ENCODE results near the gene PTPRN2. TPM values are rescaled to one million over a fixed set of nuclear protein-coding genes. Genes with fewer than 3 reads are reported as not detected.

The PTPRN2 gene
- total and polyA plus RNA-seq, 2 of the 13 experiments (the other 11 are each of a cell fraction or from before 2014, with no cell fraction given): 2.5 to 24.2 TPM

DNA sequence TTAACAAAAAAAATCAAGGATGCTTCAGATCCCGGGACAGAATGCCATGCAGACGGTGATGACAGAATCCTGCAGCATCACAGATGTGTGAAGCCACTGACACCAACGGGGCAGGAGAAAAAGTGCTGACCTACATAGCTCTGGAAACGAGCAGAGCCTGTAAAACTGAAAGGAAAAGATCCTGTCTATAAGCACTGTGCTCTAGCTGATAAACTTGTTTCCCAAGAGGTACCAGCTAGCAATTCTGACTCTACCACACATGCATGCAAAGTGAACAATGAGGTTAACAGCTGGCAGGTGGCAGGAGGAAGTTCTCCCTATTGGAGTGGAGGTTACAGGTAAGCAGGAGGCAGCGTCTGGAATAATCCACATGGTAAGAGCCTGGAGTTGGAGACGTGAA is 75.6 kb downstream of the PTPRN2 start:
- no peak overlapping the region for H2AFZ ChIP-seq (ENCODE audit: low read length)
- H3K9me3 ChIP-seq (ENCODE audit: low read length): no peaks in the 10 kb centered on the region
- H3K9ac ChIP-seq (ENCODE audit: insufficient read depth, low read depth, low read length): no peak overlapping the region
- peaks cover 3% of the 10 kb centered on the region for H3K79me2 ChIP-seq (ENCODE audit: insufficient read depth, low read length)
- in situ Hi-C loops (cut with HindIII; ENCODE audit: extremely low pct_ligation_motif_present, low pct_unique_long_range_greater_than_20kb): no loop called here
- TF ChIP-seq ZNF484 (CRISPR knock-in tag; IDR thresholded peaks at IDR 0.05; ENCODE audit: borderline replicate concordance, low read depth) (no peak), ZNF615 (CRISPR knock-in tag; IDR thresholded peaks at IDR 0.05; ENCODE audit: borderline replicate concordance) (peak; percentile 100)
- BruUV-seq (replicated peaks): no TSS peak
- 82% methylated on average over 6 of the region's 6 CpGs for WGBS (ENCODE audit: low lambda C conversion rate)
- H4K20me1 ChIP-seq (ENCODE audit: insufficient read depth, low read length): peaks cover 32% of the 10 kb centered on the region; the same call in 1 of the 2 replicates
- H3K27ac ChIP-seq (ENCODE audit: extremely low read length, insufficient read depth, low read length): no peak overlapping the region
- H3K4me1 ChIP-seq (ENCODE audit: insufficient read depth, low read length): peaks cover 12% of the 10 kb centered on the region
- intact Hi-C loops (cut with micrococcal nuclease; ENCODE audit: unreplicated experiment): no loop called here
- ChIA-PET POLR2A (no interaction called here), CTCF (ENCODE audit: low intra/inter-chr PET ratio, low total read pairs) (no interaction called here)
- no peak overlapping the region for H3K4me2 ChIP-seq (ENCODE audit: low read depth, low read length)
- no peaks in the 10 kb centered on the region for H3K27me3 ChIP-seq (ENCODE audit: control insufficient read depth in 1 of 2, insufficient read depth in 2 of 2, low read length in 2 of 2)
- no peak for DNase-seq (ENCODE audit: low spot score)
- H3K36me3 ChIP-seq (replicated peaks in 1 of 2; ENCODE audit: control insufficient read depth in 1 of 2, insufficient read depth in 2 of 2, low read length in 2 of 2): peaks cover 7 to 12% of the 10 kb centered on the region in 2 experiments; a peak in 4 of 5 replicates
- no peak overlapping the region for H3K4me3 ChIP-seq (replicated peaks in 1 of 3; ENCODE audit: insufficient read depth in 1 of 3, low read depth in 2 of 3, low read length in 3 of 3)
- FAIRE-seq: no peak
- ATAC-seq: no peak

DNA sequence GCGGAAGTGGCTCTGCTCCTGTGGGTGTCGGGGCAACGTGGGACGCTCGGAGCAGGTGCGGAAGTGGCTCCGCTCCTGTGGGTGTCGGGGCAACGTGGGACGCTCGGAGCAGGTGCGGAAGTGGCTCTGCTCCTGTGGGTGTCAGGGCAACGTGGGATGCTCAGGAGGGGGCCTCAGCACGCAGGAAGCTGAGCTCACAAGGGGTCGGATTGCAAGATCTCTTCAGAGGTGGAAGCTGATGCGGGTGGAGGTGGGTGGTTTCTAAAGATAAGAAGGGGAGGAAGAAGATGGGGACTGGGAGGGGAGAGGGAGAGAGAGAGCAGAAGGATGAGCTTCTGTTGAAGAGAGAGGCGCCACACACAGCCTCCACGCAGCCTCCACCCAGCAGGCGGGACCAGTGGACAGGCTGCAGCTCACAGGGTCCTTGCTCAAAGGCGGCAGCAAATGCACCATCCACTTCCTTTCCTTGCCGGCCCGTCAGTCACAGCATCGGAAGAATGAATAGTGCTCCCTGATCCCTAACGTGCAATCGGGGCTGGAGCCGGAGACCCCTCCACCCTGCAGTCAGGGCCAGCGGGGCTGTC is 78.7 kb downstream of the PTPRN2 start:
- H2AFZ ChIP-seq (ENCODE audit: low read length): no peak overlapping the region
- no peak overlapping the region for H3K27ac ChIP-seq (ENCODE audit: extremely low read length, insufficient read depth, low read length)
- H3K36me3 ChIP-seq (replicated peaks in 1 of 2; ENCODE audit: control insufficient read depth in 1 of 2, insufficient read depth in 2 of 2, low read length in 2 of 2): peaks cover 4 to 12% of the 10 kb centered on the region in 2 experiments; a peak in 4 of 5 replicates
- BruUV-seq (replicated peaks): no TSS peak
- ATAC-seq (no peak), DNase-seq (ENCODE audit: low spot score) (no peak), FAIRE-seq (no peak)
- ChIA-PET CTCF (ENCODE audit: low intra/inter-chr PET ratio, low total read pairs) (no interaction called here), POLR2A (no interaction called here)
- peaks cover 14% of the 10 kb centered on the region for H3K4me1 ChIP-seq (ENCODE audit: insufficient read depth, low read length)
- in situ Hi-C loops (cut with HindIII; ENCODE audit: extremely low pct_ligation_motif_present, low pct_unique_long_range_greater_than_20kb) (no loop called here), intact Hi-C loops (cut with micrococcal nuclease; ENCODE audit: unreplicated experiment) (no loop called here)
- no peak overlapping the region for H3K9ac ChIP-seq (ENCODE audit: insufficient read depth, low read depth, low read length)
- H3K4me3 ChIP-seq (replicated peaks in 1 of 3; ENCODE audit: insufficient read depth in 1 of 3, low read depth in 2 of 3, low read length in 3 of 3): no peak overlapping the region
- no peak for TF ChIP-seq DR1 (CRISPR knock-in tag; IDR thresholded peaks at IDR 0.05)
- no peak for TF ChIP-seq MAZ (IDR thresholded peaks at IDR 0.05; ENCODE audit: borderline replicate concordance, low read depth, low read length)
- no peak for TF ChIP-seq MAZ (CRISPR knock-in tag; IDR thresholded peaks at IDR 0.05; ENCODE audit: low read depth)
- no peak for TF ChIP-seq ZNF136 (CRISPR knock-in tag; IDR thresholded peaks at IDR 0.05; ENCODE audit: low read depth)
- TF ChIP-seq MIER3 (CRISPR knock-in tag; IDR thresholded peaks at IDR 0.05; ENCODE audit: borderline replicate concordance): no peak
- no peak for TF ChIP-seq KLF13 (CRISPR knock-in tag; IDR thresholded peaks at IDR 0.05)
- no peak for TF ChIP-seq ZNF382 (CRISPR knock-in tag; IDR thresholded peaks at IDR 0.05; ENCODE audit: borderline replicate concordance)
- no peak for TF ChIP-seq HOXA9 (CRISPR knock-in tag; IDR thresholded peaks at IDR 0.05; ENCODE audit: borderline replicate concordance)
- no peak for TF ChIP-seq RORA (CRISPR knock-in tag; IDR thresholded peaks at IDR 0.05)
- no peak for TF ChIP-seq HOXD1 (CRISPR knock-in tag; IDR thresholded peaks at IDR 0.05)
- H3K4me2 ChIP-seq (ENCODE audit: low read depth, low read length): no peak overlapping the region
- H3K27me3 ChIP-seq (ENCODE audit: control insufficient read depth in 1 of 2, insufficient read depth in 2 of 2, low read length in 2 of 2): no peaks in the 10 kb centered on the region
- 92% methylated on average over 18 of the region's 27 CpGs for WGBS (ENCODE audit: low lambda C conversion rate)
- H3K9me3 ChIP-seq (ENCODE audit: low read length): no peaks in the 10 kb centered on the region; the same call in 1 of the 2 replicates
- no peaks in the 10 kb centered on the region for H3K79me2 ChIP-seq (ENCODE audit: insufficient read depth, low read length)
- H4K20me1 ChIP-seq (ENCODE audit: insufficient read depth, low read length): peaks cover 27% of the 10 kb centered on the region; the same call in 1 of the 2 replicates
